Activated CD8-positive, alpha-beta memory T cell treated with anti-CD3 and anti-CD28 coated beads, Interleukin-2, amount 10 ng/mL, durations not matched to agents 7 days and 5 days (primary cell): ENCODE data around the gene ZSCAN29. TPM values are rescaled to one million over a fixed set of nuclear protein-coding genes. Genes with fewer than 3 reads are reported as not detected.

ENCODE experiments used
- ATAC-seq: fragments of 150-1000 bp; cut with Tn5 transposase; one replicate; pipeline ENCODE4 v1.10.0; 2021; ENCODE audit warnings: moderate library complexity
- CTCF ChIA-PET: fragments of 350-600 bp; sonication (Branson Sonifier 250); formaldehyde crosslinking; loops from one replicate; lab custom pipeline; 2021; ENCODE audit warnings: antibody characterized with exemption; lab: Charles Lee
- DNase-seq: peaks from one replicate; pipeline ENCODE4 v3.0.0-alpha.2; 2020
- H3K27ac Mint-ChIP-seq: one replicate; pipeline ENCODE4 v1.8.0; 2021; ENCODE audit warnings: mild to moderate bottlenecking, mixed read lengths
- H3K27me3 Mint-ChIP-seq: one replicate; pipeline ENCODE4 v1.8.0; 2021; ENCODE audit warnings: mixed read lengths
- H3K36me3 Mint-ChIP-seq: one replicate; pipeline ENCODE4 v1.8.0; 2021; ENCODE audit warnings: mild to moderate bottlenecking, mixed read lengths
- H3K4me1 Mint-ChIP-seq: one replicate; pipeline ENCODE4 v1.8.0; 2021; ENCODE audit warnings: mixed read lengths
- H3K4me3 Mint-ChIP-seq: one replicate; pipeline ENCODE4 v1.8.0; 2021; ENCODE audit warnings: mild to moderate bottlenecking, moderate library complexity, mixed read lengths
- H3K9me3 Mint-ChIP-seq: one replicate; pipeline ENCODE4 v1.8.0; 2022; ENCODE audit warnings: low read depth, mixed read lengths
- total RNA-seq, 2 experiments: library from RNA; stranded (reverse); gene quantifications; one replicate each; pipeline ENCODE4 v1.2.3, GENCODE V29; 2021

ZSCAN29 gene
- total RNA-seq, 2 experiments from 2014 or later = 31.2 to 34.7 TPM

GRCh38 chr15:43383070-43383469 lies 12.2 kb upstream of the ZSCAN29 start:
- Mint-ChIP-seq H3K4me1 (peaks cover under 1% of the 10 kb centered on the region), H3K36me3 (peaks cover 62% of the 10 kb centered on the region), H3K4me3 (no peak overlapping the region), H3K9me3 (no peaks in the 10 kb centered on the region), H3K27ac (no peak overlapping the region), H3K27me3 (no peaks in the 10 kb centered on the region)
- ATAC-seq (no peak), DNase-seq (no peak)
- CTCF ChIA-PET = no interaction called here

- Mint-ChIP-seq H3K27ac (no peak overlapping the region), H3K36me3 (peaks cover 65% of the 10 kb centered on the region), H3K9me3 (no peaks in the 10 kb centered on the region), H3K27me3 (no peaks in the 10 kb centered on the region), H3K4me3 (no peak overlapping the region), H3K4me1 (peaks cover 5% of the 10 kb centered on the region)
- CTCF ChIA-PET = no interaction called here
- no peak for ATAC-seq
- no peak for DNase-seq
Measured at GRCh38 chr15:43382310-43382709, 11.5 kb upstream of the ZSCAN29 start.

GRCh38 chr15:43378601-43379000 lies 7.8 kb upstream of the ZSCAN29 start:
- no peak overlapping the region for H3K4me3 Mint-ChIP-seq
- H3K9me3 Mint-ChIP-seq = no peaks in the 10 kb centered on the region
- H3K27me3 Mint-ChIP-seq = no peaks in the 10 kb centered on the region
- H3K4me1 Mint-ChIP-seq = peaks cover 7% of the 10 kb centered on the region
- no peak overlapping the region for H3K27ac Mint-ChIP-seq
- peaks cover 50% of the 10 kb centered on the region for H3K36me3 Mint-ChIP-seq
- ATAC-seq = no peak
- CTCF ChIA-PET = interaction anchor here (1.2 kb wide), 1 partner anchor 93 kb away, joined by 3 read pairs; no protein-coding TSS in a partner anchor
- DNase-seq = no peak

GRCh38 chr15:43376017-43376705 lies 5.3 kb upstream of the ZSCAN29 start:
- peaks cover 43% of the 10 kb centered on the region for H3K36me3 Mint-ChIP-seq
- H3K4me3 Mint-ChIP-seq = no peak overlapping the region
- no peaks in the 10 kb centered on the region for H3K27me3 Mint-ChIP-seq
- CTCF ChIA-PET = interaction anchor here (0.7 to 1.7 kb wide), 16 partner anchors 10 to 670 kb away, joined by 3 to 7 read pairs (median 3); partner anchors contain the start of gene ELL3
- H3K27ac Mint-ChIP-seq = no peak overlapping the region
- DNase-seq (peak; percentile 58), ATAC-seq (peak; percentile 56)
- H3K9me3 Mint-ChIP-seq = no peaks in the 10 kb centered on the region
- H3K4me1 Mint-ChIP-seq = peaks cover 24% of the 10 kb centered on the region

- Mint-ChIP-seq H3K27me3 (no peaks in the 10 kb centered on the region), H3K4me1 (peaks cover 50% of the 10 kb centered on the region), H3K27ac (peak overlapping the region; percentile 58), H3K36me3 (peaks cover 52% of the 10 kb centered on the region), H3K4me3 (peak overlapping the region; percentile 88), H3K9me3 (peaks cover 14% of the 10 kb centered on the region)
- ATAC-seq (peak; percentile 58), DNase-seq (no peak)
- CTCF ChIA-PET = interaction anchor here (0.6 to 3.1 kb wide), 8 partner anchors 10 to 379 kb away, joined by 3 to 8 read pairs (median 4); no protein-coding TSS in a partner anchor
Measured at GRCh38 chr15:43370310-43370974, 401 bp downstream of the ZSCAN29 start.

- Mint-ChIP-seq H3K27me3 (no peaks in the 10 kb centered on the region), H3K36me3 (peaks cover 84% of the 10 kb centered on the region), H3K4me3 (no peak overlapping the region), H3K27ac (no peak overlapping the region), H3K4me1 (peaks cover 8% of the 10 kb centered on the region), H3K9me3 (peaks cover 40% of the 10 kb centered on the region)
- ATAC-seq (no peak), DNase-seq (no peak)
- CTCF ChIA-PET = interaction anchor here (1.6 to 2.2 kb wide), 2 partner anchors 10 to 15 kb away, joined by 4 to 6 read pairs; no protein-coding TSS in a partner anchor
Measured at GRCh38 chr15:43361313-43361903, 9.4 kb downstream of the ZSCAN29 start.

- H3K27ac Mint-ChIP-seq = no peak overlapping the region
- peaks cover 40% of the 10 kb centered on the region for H3K9me3 Mint-ChIP-seq
- H3K27me3 Mint-ChIP-seq = no peaks in the 10 kb centered on the region
- CTCF ChIA-PET = interaction anchor here (1.0 to 2.2 kb wide), 3 partner anchors 10 to 15 kb away, joined by 3 to 6 read pairs (median 4); partner anchors contain the start of genes TUBGCP4 and ZSCAN29
- no peak for ATAC-seq
- DNase-seq = no peak
- no peak overlapping the region for H3K4me3 Mint-ChIP-seq
- H3K4me1 Mint-ChIP-seq = peaks cover 8% of the 10 kb centered on the region
- H3K36me3 Mint-ChIP-seq = peaks cover 84% of the 10 kb centered on the region
Measured at GRCh38 chr15:43360821-43361220, 10.0 kb downstream of the ZSCAN29 start.

GRCh38 chr15:43352693-43353382 lies 18.0 kb downstream of the ZSCAN29 start:
- H3K4me1 Mint-ChIP-seq = no peaks in the 10 kb centered on the region
- peaks cover 33% of the 10 kb centered on the region for H3K36me3 Mint-ChIP-seq
- no peaks in the 10 kb centered on the region for H3K27me3 Mint-ChIP-seq
- no peak overlapping the region for H3K27ac Mint-ChIP-seq
- no peak for DNase-seq
- ATAC-seq = no peak
- H3K9me3 Mint-ChIP-seq = no peaks in the 10 kb centered on the region
- no peak overlapping the region for H3K4me3 Mint-ChIP-seq
- CTCF ChIA-PET = interaction anchor here (1.1 kb wide), 1 partner anchor 67 kb away, joined by 3 read pairs; no protein-coding TSS in a partner anchor

- H3K27ac Mint-ChIP-seq = no peak overlapping the region
- no peaks in the 10 kb centered on the region for H3K9me3 Mint-ChIP-seq
- H3K4me3 Mint-ChIP-seq = no peak overlapping the region
- CTCF ChIA-PET = interaction anchor here (0.6 to 1.8 kb wide), 4 partner anchors 9 to 189 kb away, joined by 3 to 6 read pairs (median 4); no protein-coding TSS in a partner anchor
- no peaks in the 10 kb centered on the region for H3K4me1 Mint-ChIP-seq
- ATAC-seq (no peak), DNase-seq (no peak)
- H3K27me3 Mint-ChIP-seq = no peaks in the 10 kb centered on the region
- H3K36me3 Mint-ChIP-seq = peaks cover 17% of the 10 kb centered on the region
Measured at GRCh38 chr15:43347114-43347513, 23.7 kb downstream of the ZSCAN29 start.

GRCh38 chr15:43346305-43346704 lies 24.5 kb downstream of the ZSCAN29 start:
- Mint-ChIP-seq H3K27ac (no peak overlapping the region), H3K9me3 (no peaks in the 10 kb centered on the region), H3K4me1 (no peaks in the 10 kb centered on the region), H3K36me3 (peaks cover 17% of the 10 kb centered on the region), H3K27me3 (no peaks in the 10 kb centered on the region), H3K4me3 (no peak overlapping the region)
- CTCF ChIA-PET = interaction anchor here (0.9 to 1.8 kb wide), 5 partner anchors 9 to 404 kb away, joined by 3 to 6 read pairs (median 3); no protein-coding TSS in a partner anchor
- ATAC-seq = no peak
- DNase-seq = peak; percentile 45

GRCh38 chr15:43330780-43331087 lies 40.1 kb downstream of the ZSCAN29 start:
- CTCF ChIA-PET = no interaction called here

GRCh38 chr15:43329960-43330779 lies 40.7 kb downstream of the ZSCAN29 start, which contains the start of gene LCMT2:
Gene LCMT2, minus strand, starts transcription at chr15:43330573. Its CDS starts 84 bp downstream, at chr15:43330489.
- Mint-ChIP-seq H3K4me1 (peaks cover 46% of the 10 kb centered on the region), H3K27ac (peak within 1 kb of the TSS; percentile 97), H3K27me3 (no peaks in the 10 kb centered on the region), H3K4me3 (peak within 1 kb of the TSS; percentile 93), H3K36me3 (peaks cover 31% of the 10 kb centered on the region), H3K9me3 (no peaks in the 10 kb centered on the region)
- CTCF ChIA-PET = interaction anchor here (0.8 to 1.0 kb wide), 2 partner anchors 46 to 105 kb away, joined by 3 read pairs; no protein-coding TSS in a partner anchor
- peak; percentile 89 for ATAC-seq
- peak; percentile 93 for DNase-seq

More at GRCh38 chr15:43330780-43331087, 40.1 kb downstream of the ZSCAN29 start:
- peaks cover 44% of the 10 kb centered on the region for H3K4me1 Mint-ChIP-seq
- H3K36me3 Mint-ChIP-seq = peaks cover 33% of the 10 kb centered on the region
- H3K27ac Mint-ChIP-seq = peak overlapping the region; percentile 97
- peak; percentile 25 for ATAC-seq
- H3K27me3 Mint-ChIP-seq = no peaks in the 10 kb centered on the region
- DNase-seq = no peak
- H3K9me3 Mint-ChIP-seq = no peaks in the 10 kb centered on the region
- H3K4me3 Mint-ChIP-seq = peak overlapping the region; percentile 93
